ENCODE measurements around the gene ANKS1A.

DNA sequence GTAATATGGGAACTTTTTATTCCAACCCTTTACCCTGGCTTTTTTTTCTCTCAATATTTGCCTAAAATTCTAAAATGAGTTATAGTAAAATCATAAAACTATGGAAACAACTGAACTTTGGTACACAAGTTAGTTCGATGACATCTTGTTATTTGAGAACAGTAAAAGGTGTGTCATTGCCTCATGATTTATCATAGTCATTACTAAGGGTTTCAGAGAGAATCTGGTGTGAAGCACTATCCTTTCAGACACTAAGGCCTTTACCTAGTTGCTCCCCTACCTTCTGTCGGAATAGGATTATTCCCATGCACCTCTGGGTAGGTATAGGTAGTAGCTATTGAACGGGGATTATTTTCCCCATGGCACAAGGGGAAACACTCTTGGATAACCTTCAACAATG, 12.6 kb upstream of the ANKS1A start:
- TF ChIP-seq CTCF (IDR thresholded peaks at IDR 0.05) (no peak), POLR2A (IDR thresholded peaks at IDR 0.05) (no peak)
